HG02642 (cell line): ENCODE measurements around the gene MEGF6.

Source experiments
- ATAC-seq: cut with Tn5 transposase; IDR thresholded peaks from one replicate; pipeline ENCODE4 v1.9.1; 2021; ENCODE audit warnings: mild to moderate bottlenecking; ENCODE audit not compliant: unreplicated experiment, poor library complexity

The MEGF6 gene

DNA sequence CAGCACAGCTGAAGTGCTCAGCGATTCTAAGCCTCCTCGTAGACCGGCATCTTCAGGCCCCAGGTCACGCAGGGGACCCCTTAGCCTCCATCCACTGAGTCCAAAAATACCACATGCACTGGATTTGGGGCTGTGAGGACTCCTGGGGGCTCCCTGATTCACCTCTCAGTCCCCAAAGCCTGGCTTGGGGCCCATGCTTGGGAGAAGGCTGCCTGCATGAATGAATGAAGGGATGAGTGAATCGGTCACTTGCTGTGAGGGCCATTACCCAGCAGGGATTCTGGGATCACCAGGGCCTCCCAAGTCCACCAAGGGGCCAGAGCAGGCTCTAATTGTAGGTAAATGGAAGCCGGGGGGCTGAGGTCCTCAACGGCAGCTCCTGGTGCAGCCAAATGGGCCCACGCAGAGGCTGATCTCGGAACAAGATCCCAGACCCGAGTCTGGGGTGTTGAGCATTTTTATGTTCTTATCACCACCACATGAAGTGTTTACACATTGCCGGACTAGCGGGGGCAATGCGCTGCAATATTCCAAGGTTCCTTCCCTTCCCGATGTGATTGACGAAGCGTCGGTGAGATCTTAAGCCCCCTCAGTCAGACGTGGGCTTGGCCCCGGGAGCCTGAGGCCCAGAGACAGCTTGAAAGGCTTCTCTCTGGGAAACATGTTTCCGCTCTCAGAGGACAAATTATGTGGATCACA is 170.4 kb downstream of the MEGF6 start:
- no peak for ATAC-seq

DNA sequence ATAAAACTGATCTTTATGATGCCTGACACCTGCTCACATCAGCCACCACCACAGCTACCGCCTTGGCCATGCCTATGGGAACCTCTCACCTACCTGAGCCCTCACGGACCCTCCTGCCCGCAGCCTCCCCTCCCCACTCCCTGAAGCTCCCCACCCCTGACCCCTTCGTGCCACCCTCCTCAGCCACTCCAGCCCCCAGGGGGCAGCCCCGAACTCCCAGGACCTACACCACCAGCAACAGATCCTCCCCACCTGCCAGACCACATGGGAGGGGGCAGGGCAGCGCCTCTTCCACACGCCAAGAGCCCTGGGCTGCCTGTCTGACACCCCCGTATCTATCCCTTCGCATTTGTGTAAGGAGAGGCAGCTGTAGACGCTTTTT is 171.0 kb downstream of the MEGF6 start:
- no peak for ATAC-seq
